ENCODE results near the gene TEKT3.

The TEKT3 gene

GRCh38 chr17:15350777-15351477 is 9.5 kb upstream of the TEKT3 start:
- no peak for DNase-seq (ENCODE audit: low read depth)

- DNase-seq (ENCODE audit: low read depth) = no peak
Observed at GRCh38 chr17:15349119-15349518, 7.7 kb upstream of the TEKT3 start.

- no peak for DNase-seq (ENCODE audit: low read depth)
Observed at GRCh38 chr17:15348021-15348420, 6.6 kb upstream of the TEKT3 start.

- DNase-seq (ENCODE audit: low read depth) = no peak
Observed at GRCh38 chr17:15346066-15346595, 4.7 kb upstream of the TEKT3 start.

GRCh38 chr17:15343749-15344148 is 2.4 kb upstream of the TEKT3 start:
- DNase-seq (ENCODE audit: low read depth) = no peak

- DNase-seq (ENCODE audit: low read depth) = no peak
Observed at GRCh38 chr17:15342460-15342859, 1.1 kb upstream of the TEKT3 start.

GRCh38 chr17:15341966-15342365 is 569 bp upstream of the TEKT3 start:
- DNase-seq (ENCODE audit: low read depth) = no peak

GRCh38 chr17:15340966-15341365 is 431 bp downstream of the TEKT3 start:
- no peak for DNase-seq (ENCODE audit: low read depth)

- DNase-seq (ENCODE audit: low read depth) = no peak
Observed at GRCh38 chr17:15335446-15335845, 6.0 kb downstream of the TEKT3 start.

GRCh38 chr17:15334266-15334665 is 7.1 kb downstream of the TEKT3 start:
- DNase-seq (ENCODE audit: low read depth) = no peak

GRCh38 chr17:15332338-15332737 is 9.1 kb downstream of the TEKT3 start:
- no peak for DNase-seq (ENCODE audit: low read depth)

GRCh38 chr17:15323131-15323530 is 18.3 kb downstream of the TEKT3 start:
- DNase-seq (ENCODE audit: low read depth) = no peak

GRCh38 chr17:15321556-15322251 is 19.7 kb downstream of the TEKT3 start:
- DNase-seq (ENCODE audit: low read depth) = no peak

GRCh38 chr17:15319452-15320010 is 21.9 kb downstream of the TEKT3 start:
- DNase-seq (ENCODE audit: low read depth) = no peak

GRCh38 chr17:15311996-15312395 is 29.4 kb downstream of the TEKT3 start:
- DNase-seq (ENCODE audit: low read depth) = no peak

GRCh38 chr17:15309793-15310192 is 31.6 kb downstream of the TEKT3 start:
- no peak for DNase-seq (ENCODE audit: low read depth)

- no peak for DNase-seq (ENCODE audit: low read depth)
Observed at GRCh38 chr17:15309236-15309635, 32.2 kb downstream of the TEKT3 start.

GRCh38 chr17:15308758-15309157 is 32.6 kb downstream of the TEKT3 start:
- DNase-seq (ENCODE audit: low read depth) = no peak

- no peak for DNase-seq (ENCODE audit: low read depth)
Observed at GRCh38 chr17:15307710-15308111, 33.7 kb downstream of the TEKT3 start.

GRCh38 chr17:15303851-15304250 is 37.5 kb downstream of the TEKT3 start:
- DNase-seq (ENCODE audit: low read depth) = no peak

GRCh38 chr17:15303268-15303667 is 38.1 kb downstream of the TEKT3 start:
- no peak for DNase-seq (ENCODE audit: low read depth)

GRCh38 chr17:15301845-15302244 is 39.6 kb downstream of the TEKT3 start:
- DNase-seq (ENCODE audit: low read depth) = no peak

GRCh38 chr17:15298176-15298575 is 43.2 kb downstream of the TEKT3 start:
- no peak for DNase-seq (ENCODE audit: low read depth)

All from T follicular helper cell (primary cell).